ENCODE data around the gene COX6A2.

DNA sequence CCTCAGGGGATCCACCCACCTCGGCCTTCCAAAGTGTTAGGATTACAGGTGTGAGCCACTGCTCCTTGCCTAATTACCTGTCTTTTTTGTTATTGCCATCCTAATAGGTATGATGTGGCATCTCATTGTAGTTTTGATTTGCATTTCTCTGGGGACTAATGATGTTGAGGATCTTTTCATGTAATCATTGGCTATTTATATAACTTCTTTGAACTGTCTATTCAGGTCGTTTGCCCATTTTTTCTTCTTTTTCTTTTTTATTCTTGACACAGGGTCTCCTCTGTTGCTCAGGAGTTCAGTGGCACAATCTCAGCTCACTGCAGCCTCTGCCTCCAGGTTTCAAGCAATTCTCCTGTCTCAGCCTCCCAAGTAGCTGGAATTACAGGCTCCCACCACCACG lies 42.5 kb upstream of the COX6A2 start:
- TF ChIP-seq, protein P1, sequence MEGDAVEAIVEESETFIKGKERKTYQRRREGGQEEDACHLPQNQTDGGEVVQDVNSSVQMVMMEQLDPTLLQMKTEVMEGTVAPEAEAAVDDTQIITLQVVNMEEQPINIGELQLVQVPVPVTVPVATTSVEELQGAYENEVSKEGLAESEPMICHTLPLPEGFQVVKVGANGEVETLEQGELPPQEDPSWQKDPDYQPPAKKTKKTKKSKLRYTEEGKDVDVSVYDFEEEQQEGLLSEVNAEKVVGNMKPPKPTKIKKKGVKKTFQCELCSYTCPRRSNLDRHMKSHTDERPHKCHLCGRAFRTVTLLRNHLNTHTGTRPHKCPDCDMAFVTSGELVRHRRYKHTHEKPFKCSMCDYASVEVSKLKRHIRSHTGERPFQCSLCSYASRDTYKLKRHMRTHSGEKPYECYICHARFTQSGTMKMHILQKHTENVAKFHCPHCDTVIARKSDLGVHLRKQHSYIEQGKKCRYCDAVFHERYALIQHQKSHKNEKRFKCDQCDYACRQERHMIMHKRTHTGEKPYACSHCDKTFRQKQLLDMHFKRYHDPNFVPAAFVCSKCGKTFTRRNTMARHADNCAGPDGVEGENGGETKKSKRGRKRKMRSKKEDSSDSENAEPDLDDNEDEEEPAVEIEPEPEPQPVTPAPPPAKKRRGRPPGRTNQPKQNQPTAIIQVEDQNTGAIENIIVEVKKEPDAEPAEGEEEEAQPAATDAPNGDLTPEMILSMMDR (IDR thresholded peaks at IDR 0.05; ENCODE audit: extremely low read depth in 1 of 2, insufficient read depth in 1 of 2, low read depth in 1 of 2, low read length in 2 of 2), result no peak
- no peak for TF ChIP-seq EZH2 (IDR thresholded peaks at IDR 0.05; ENCODE audit: borderline replicate concordance, low read depth, low read length, severe bottlenecking)
- TF ChIP-seq POLR2A (IDR thresholded peaks at IDR 0.05; ENCODE audit: low read depth, low read length), result no peak
- TF ChIP-seq POLR2AphosphoS5 (IDR thresholded peaks at IDR 0.05; ENCODE audit: insufficient read depth, low read depth, low read length), result no peak
- no peak for TF ChIP-seq FOS (IDR thresholded peaks at IDR 0.05; ENCODE audit: borderline replicate concordance, insufficient read depth, low read length)
- TF ChIP-seq JUN (IDR thresholded peaks at IDR 0.05; ENCODE audit: borderline replicate concordance, insufficient read depth, insufficient read length, low read depth), result no peak
- TF ChIP-seq, protein P2, sequence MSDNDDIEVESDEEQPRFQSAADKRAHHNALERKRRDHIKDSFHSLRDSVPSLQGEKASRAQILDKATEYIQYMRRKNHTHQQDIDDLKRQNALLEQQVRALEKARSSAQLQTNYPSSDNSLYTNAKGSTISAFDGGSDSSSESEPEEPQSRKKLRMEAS (IDR thresholded peaks at IDR 0.05; ENCODE audit: insufficient read depth, insufficient read length), result no peak
- no peak for TF ChIP-seq MYC (IDR thresholded peaks at IDR 0.05; ENCODE audit: low read depth, low read length)
